HEK293 (cell line): ENCODE results near the gene MAP3K12.
A peak's percentile ranks its signal among the peaks of the same experiment; 100 is the strongest.

Source experiments
- CTCF ChIA-PET: fragments of 350-600 bp; formaldehyde crosslinking; extraction: SDS; loops from one replicate; lab custom pipeline; 2021; ENCODE audit warnings: antibody characterized with exemption; lab: Yijun Ruan, JAX
- POLR2A ChIA-PET: fragments of 300-600 bp; formaldehyde crosslinking; extraction: SDS; loops from one replicate; lab custom pipeline; 2020; ENCODE audit warnings: antibody characterized with exemption, inconsistent platforms; lab: Yijun Ruan, JAX
- H3K27ac ChIP-seq: fragments of 200-500 bp; sonication (Bioruptor generic); 2 replicates; pipeline ENCODE4 v1.5.1; 2014; ENCODE audit warnings: low read depth, low read length, control low read depth, inconsistent platforms; ENCODE audit errors: extremely low read depth
- H3K36me3 ChIP-seq, 2 experiments: fragments of 200-500 bp in 1 of 2; sonication (Bioruptor generic) in 1 of 2; 1 replicate in 1 of 2; 2 replicates in 1 of 2; pipeline ENCODE4 v1.5.1; 2014 to 2017; ENCODE audit warnings: inconsistent platforms in 2 of 2, low read length in 2 of 2; ENCODE audit not compliant: control insufficient read depth in 2 of 2, insufficient read depth in 1 of 2
- H3K4me1 ChIP-seq: fragments of 200-500 bp; sonication (Bioruptor generic); 2 replicates; pipeline ENCODE4 v1.5.1; 2014; ENCODE audit warnings: mild to moderate bottlenecking, low read length, inconsistent platforms; ENCODE audit not compliant: control insufficient read depth, insufficient read depth
- H3K4me3 ChIP-seq: 2 replicates; pipeline ENCODE4 v1.5.1; 2011; ENCODE audit warnings: low read depth, mild to moderate bottlenecking, control low read depth, low read length, moderate library complexity
- H3K9me3 ChIP-seq: fragments of 200-500 bp; sonication (Bioruptor generic); 2 replicates; pipeline ENCODE4 v1.5.1; 2014; ENCODE audit warnings: low read depth, low read length, inconsistent platforms; ENCODE audit not compliant: control insufficient read depth, insufficient read depth
- BCL11A ChIP-seq: fragments of 450-650 bp; formaldehyde crosslinking; IDR thresholded peaks from 2 replicates; pipeline ENCODE4 v1.5.1; 2016; ENCODE audit warnings: low read depth, missing biosample characterization, missing genetic modification characterization
- ELK4 ChIP-seq: IDR thresholded peaks from 2 replicates; pipeline ENCODE4 v1.6.1; 2011; ENCODE audit warnings: mild to moderate bottlenecking, low read depth, low read length, borderline replicate concordance
- GLI2 ChIP-seq: fragments of 450-650 bp; formaldehyde crosslinking; IDR thresholded peaks from 2 replicates; pipeline ENCODE4; 2017; ENCODE audit warnings: missing biosample characterization, missing genetic modification characterization, low read depth, borderline replicate concordance
- GLIS2 ChIP-seq: fragments of 450-650 bp; formaldehyde crosslinking; IDR thresholded peaks from 2 replicates; pipeline ENCODE4 v1.5.1; 2016; ENCODE audit warnings: missing biosample characterization, missing genetic modification characterization
- IKZF3 ChIP-seq: fragments of 450-650 bp; IDR thresholded peaks from 2 replicates; pipeline ENCODE4 v1.5.0; 2018; ENCODE audit warnings: missing biosample characterization, mild to moderate bottlenecking, missing genetic modification characterization, moderate library complexity
- MZF1 ChIP-seq: fragments of 450-650 bp; formaldehyde crosslinking; IDR thresholded peaks from 2 replicates; pipeline ENCODE4 v1.5.1; 2017; ENCODE audit warnings: missing biosample characterization, missing genetic modification characterization, borderline replicate concordance
- PRDM6 ChIP-seq: fragments of 450-650 bp; formaldehyde crosslinking; IDR thresholded peaks from 2 replicates; pipeline ENCODE4 v1.5.1; 2017; ENCODE audit warnings: missing biosample characterization, missing genetic modification characterization
- SCRT2 ChIP-seq: fragments of 450-650 bp; formaldehyde crosslinking; IDR thresholded peaks from 2 replicates; pipeline ENCODE4 v1.5.1; 2016; ENCODE audit warnings: missing biosample characterization, missing genetic modification characterization
- YY1 ChIP-seq: fragments of 450-650 bp; formaldehyde crosslinking; IDR thresholded peaks from 2 replicates; pipeline ENCODE4 v1.5.1; 2018; ENCODE audit warnings: missing biosample characterization, missing genetic modification characterization
- ZIC2 ChIP-seq: fragments of 450-650 bp; formaldehyde crosslinking; IDR thresholded peaks from 2 replicates; pipeline ENCODE4 v1.5.1; 2016; ENCODE audit warnings: missing biosample characterization, missing genetic modification characterization
- ZNF223 ChIP-seq: fragments of 450-650 bp; formaldehyde crosslinking; IDR thresholded peaks from 2 replicates; pipeline ENCODE4 v1.5.1; 2016; ENCODE audit warnings: missing biosample characterization, missing genetic modification characterization
- ZNF239 ChIP-seq: fragments of 450-650 bp; formaldehyde crosslinking; IDR thresholded peaks from 2 replicates; pipeline ENCODE4 v1.5.1; 2016; ENCODE audit warnings: missing biosample characterization, missing genetic modification characterization
- ZNF24 ChIP-seq: fragments of 450-650 bp; formaldehyde crosslinking; IDR thresholded peaks from 2 replicates; pipeline ENCODE4 v1.5.1; 2016; ENCODE audit warnings: missing biosample characterization, missing genetic modification characterization
- ZNF350 ChIP-seq: fragments of 450-650 bp; formaldehyde crosslinking; IDR thresholded peaks from 2 replicates; pipeline ENCODE4 v1.5.0; 2017; ENCODE audit warnings: missing biosample characterization, mild to moderate bottlenecking, missing genetic modification characterization
- ZNF354C ChIP-seq: fragments of 450-650 bp; formaldehyde crosslinking; IDR thresholded peaks from 2 replicates; pipeline ENCODE4 v1.5.1; 2016; ENCODE audit warnings: missing biosample characterization, missing genetic modification characterization, low read depth, borderline replicate concordance
- ZNF362 ChIP-seq: fragments of 450-650 bp; formaldehyde crosslinking; IDR thresholded peaks from 2 replicates; pipeline ENCODE4 v1.5.1; 2016; ENCODE audit warnings: missing biosample characterization, missing genetic modification characterization
- ZNF449 ChIP-seq: fragments of 450-650 bp; formaldehyde crosslinking; IDR thresholded peaks from 2 replicates; pipeline ENCODE4 v1.5.1; 2017; ENCODE audit warnings: missing biosample characterization, mild to moderate bottlenecking, missing genetic modification characterization, moderate library complexity
- ZNF654 ChIP-seq: fragments of 450-650 bp; formaldehyde crosslinking; IDR thresholded peaks from 2 replicates; pipeline ENCODE4 v1.5.1; 2016; ENCODE audit warnings: low read depth, missing biosample characterization, missing genetic modification characterization

MAP3K12 gene

GRCh38 chr12:53479331-53479730 is 19.9 kb downstream of the MAP3K12 start:
- H3K4me1 ChIP-seq = no peaks in the 10 kb centered on the region
- TF ChIP-seq SCRT2 (tag by site-specific recombination) (no peak), ELK4 (no peak), PRDM6 (tag by site-specific recombination) (no peak), ZNF239 (tag by site-specific recombination) (no peak), GLIS2 (tag by site-specific recombination) (no peak), ZNF449 (tag by site-specific recombination) (no peak), BCL11A (tag by site-specific recombination) (no peak), ZNF354C (no peak), ZNF362 (tag by site-specific recombination) (no peak), ZIC2 (tag by site-specific recombination) (no peak)
- TF ChIP-seq, all 188 proteins: peak for 0
- ChIA-PET POLR2A (interaction anchor here (0.6 to 1.2 kb wide), 2 partner anchors 11 to 29 kb away, joined by 3 to 4 read pairs; no protein-coding TSS in a partner anchor), CTCF (interaction anchor here (0.6 to 1.8 kb wide), 3 partner anchors 14 to 127 kb away, joined by 3 to 14 read pairs (median 4); no protein-coding TSS in a partner anchor)
- H3K9me3 ChIP-seq = no peaks in the 10 kb centered on the region
- H3K27ac ChIP-seq = no peak overlapping the region
- peaks cover 57 to 98% of the 10 kb centered on the region in 2 experiments for H3K36me3 ChIP-seq
- H3K4me3 ChIP-seq = no peak overlapping the region

- peaks cover 61 to 98% of the 10 kb centered on the region in 2 experiments for H3K36me3 ChIP-seq
- no peaks in the 10 kb centered on the region for H3K9me3 ChIP-seq
- ChIA-PET POLR2A (interaction anchor here (0.6 to 4.1 kb wide), 2 partner anchors 20 to 28 kb away, joined by 4 to 23 read pairs; no protein-coding TSS in a partner anchor), CTCF (interaction anchor here (1.5 to 1.8 kb wide), 2 partner anchors 13 to 126 kb away, joined by 3 to 14 read pairs; no protein-coding TSS in a partner anchor)
- H3K4me1 ChIP-seq = no peaks in the 10 kb centered on the region
- TF ChIP-seq ZNF24 (tag by site-specific recombination) (no peak), ZNF350 (tag by site-specific recombination) (no peak), GLI2 (tag by site-specific recombination) (no peak), ZNF223 (tag by site-specific recombination) (no peak)
- H3K27ac ChIP-seq = no peak overlapping the region
- no peak overlapping the region for H3K4me3 ChIP-seq
Observed at GRCh38 chr12:53478865-53479264, 20.4 kb downstream of the MAP3K12 start.

GRCh38 chr12:53476769-53477209 is 22.5 kb downstream of the MAP3K12 start:
- peaks cover 80 to 98% of the 10 kb centered on the region in 2 experiments for H3K36me3 ChIP-seq
- no peak overlapping the region for H3K27ac ChIP-seq
- no peak overlapping the region for H3K4me3 ChIP-seq
- no peaks in the 10 kb centered on the region for H3K9me3 ChIP-seq
- POLR2A ChIA-PET = interaction anchor here (0.6 to 4.1 kb wide), 3 partner anchors 12 to 96 kb away, joined by 5 to 23 read pairs (median 6); no protein-coding TSS in a partner anchor
- CTCF ChIA-PET = interaction anchor here (0.6 to 4.6 kb wide), 11 partner anchors 9 to 155 kb away, joined by 3 to 25 read pairs (median 4); partner anchors contain the start of gene AAAS
- H3K4me1 ChIP-seq = no peaks in the 10 kb centered on the region
- TF ChIP-seq ZNF654 (tag by site-specific recombination) = peak; percentile 55
- TF ChIP-seq IKZF3 (tag by site-specific recombination) = 0 out of 2 replicates have a peak, but pooled peaks have one; percentile 39
- peak; percentile 50; the same call in 1 of the 2 replicates for TF ChIP-seq MZF1 (tag by site-specific recombination)
- TF ChIP-seq YY1 (tag by site-specific recombination) = no peak
